HG03565 (cell line): ENCODE results near the gene UBE2G1.
"Not testable (repeated sequence)": the region's sequence is repeated elsewhere in the genome, so short reads cannot be mapped to it uniquely, and the experiment has no call there.

Experiments used
- ATAC-seq: cut with Tn5 transposase; IDR thresholded peaks from one replicate; pipeline ENCODE4 v1.9.1; 2021; ENCODE audit warnings: mild to moderate bottlenecking, moderate library complexity; ENCODE audit not compliant: unreplicated experiment

Gene UBE2G1

DNA sequence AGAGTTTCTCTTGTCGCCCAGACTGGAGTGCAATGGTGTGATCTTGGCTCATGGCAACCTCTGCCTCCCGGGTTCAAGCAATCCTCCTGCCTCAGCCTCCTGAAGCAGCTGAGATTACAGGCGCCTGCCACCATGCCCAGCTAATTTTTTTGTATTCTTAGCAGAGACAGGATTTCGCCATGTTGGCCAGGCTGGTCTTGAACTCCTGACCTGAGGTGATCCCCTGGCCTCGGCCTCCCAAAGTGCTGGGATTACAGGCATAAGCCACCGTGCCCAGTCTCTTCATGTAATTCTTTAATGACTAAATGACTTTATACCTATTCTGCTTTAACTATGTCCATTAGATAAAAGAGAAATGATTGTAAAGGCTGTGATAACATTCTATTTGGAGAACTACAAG, 111.2 kb downstream of the UBE2G1 start:
- ATAC-seq = not testable (repeated sequence)

DNA sequence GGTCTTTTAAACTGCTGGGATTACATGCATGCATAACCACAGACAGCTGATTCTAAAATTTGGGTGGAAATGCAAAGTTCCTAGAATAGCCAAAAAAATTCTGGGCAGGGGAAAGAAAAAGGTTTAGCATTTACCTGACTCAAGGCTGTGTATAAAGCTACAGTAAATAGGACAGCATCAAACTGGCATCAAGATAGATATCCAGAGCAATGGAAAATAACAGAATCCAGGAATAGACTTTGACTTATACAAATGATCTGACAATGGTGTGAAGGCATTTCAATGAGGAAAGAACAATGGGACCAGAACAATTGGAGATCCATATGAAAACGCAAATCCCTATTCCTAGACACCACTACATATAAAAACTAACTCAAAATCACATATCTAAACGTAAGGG, 115.6 kb downstream of the UBE2G1 start:
- ATAC-seq = no peak

DNA sequence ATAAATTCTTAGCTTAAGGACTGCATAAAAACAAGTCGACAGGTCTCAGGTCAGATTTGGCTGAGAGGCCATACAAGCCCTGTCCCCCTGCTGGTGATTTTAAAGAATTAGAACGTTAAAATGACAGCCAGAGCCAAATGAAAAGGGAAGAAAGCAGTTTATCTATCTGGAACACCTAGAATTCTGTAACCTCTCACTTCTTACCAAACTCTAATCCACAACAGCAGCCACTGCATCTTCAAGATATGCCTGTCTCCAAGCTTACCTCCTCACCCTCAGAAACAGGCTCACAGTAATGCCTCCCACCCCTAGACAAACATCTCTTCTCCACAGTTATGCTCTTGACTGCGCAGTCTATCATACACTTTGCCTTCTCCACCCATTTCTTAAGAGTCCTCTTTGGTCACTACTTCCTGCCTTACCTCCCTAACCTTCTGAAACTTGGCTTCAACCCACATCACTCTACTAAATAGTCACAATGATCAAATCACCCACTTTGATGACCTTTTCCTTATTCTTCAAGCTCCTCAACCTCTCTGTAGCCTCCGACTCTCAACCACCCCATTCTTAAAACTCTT, 116.9 kb downstream of the UBE2G1 start:
- no peak for ATAC-seq

DNA sequence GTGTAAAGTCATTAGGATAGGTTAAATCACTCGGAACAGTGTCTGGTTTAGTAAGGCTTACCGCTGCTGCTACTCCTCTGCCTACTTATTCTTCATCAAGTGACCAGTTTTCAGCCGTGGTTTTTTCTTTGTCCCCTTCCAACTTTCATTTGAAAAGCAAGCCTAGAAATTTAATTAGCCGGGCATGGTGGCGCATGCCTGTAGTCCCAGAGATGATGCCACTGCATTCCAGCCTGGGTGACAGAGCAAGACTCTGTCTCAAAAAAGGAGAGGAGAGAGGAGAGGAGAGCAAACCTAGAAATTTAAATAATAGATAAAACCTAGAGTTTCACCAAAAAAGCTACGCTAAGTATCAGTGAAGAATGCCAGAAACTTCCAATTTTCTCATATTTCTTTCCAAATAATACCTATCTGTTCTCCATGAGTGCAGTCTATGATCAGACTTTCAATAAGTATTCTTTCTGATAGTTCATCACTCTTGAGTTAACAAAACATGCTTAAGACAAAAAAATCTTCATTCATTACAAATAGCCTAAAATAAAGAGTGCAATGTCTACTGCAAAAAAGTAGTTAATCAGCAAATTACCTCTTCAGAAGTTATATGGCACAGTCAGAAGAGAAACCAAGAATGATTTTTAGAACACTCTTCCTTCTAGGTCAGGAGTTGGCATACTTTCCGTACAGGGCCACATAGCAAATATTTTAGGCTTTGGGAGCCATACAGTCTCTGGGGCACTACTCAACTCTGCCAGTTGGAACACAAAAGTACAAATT, 117.8 kb downstream of the UBE2G1 start:
- ATAC-seq = no peak

DNA sequence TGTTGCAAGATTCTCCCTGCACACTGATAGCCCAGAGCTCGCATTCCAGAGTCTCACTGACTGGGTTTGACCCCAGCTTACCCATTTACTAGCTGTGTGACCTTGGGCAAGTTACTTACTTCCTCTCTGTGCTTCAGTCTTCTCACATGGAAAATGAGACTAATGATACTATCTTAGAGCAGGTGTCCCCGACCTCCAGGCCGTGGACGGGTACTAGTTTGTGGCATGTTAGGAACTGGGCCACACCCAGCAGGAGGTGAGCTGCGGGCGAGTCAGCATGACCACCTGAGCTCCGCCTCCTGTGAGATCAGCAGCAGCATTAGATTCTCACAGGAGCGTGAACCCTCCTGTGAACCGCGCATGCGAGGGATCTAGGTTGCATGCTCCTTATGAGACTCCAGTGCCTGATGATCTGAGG, 118.5 kb downstream of the UBE2G1 start:
- no peak for ATAC-seq

DNA sequence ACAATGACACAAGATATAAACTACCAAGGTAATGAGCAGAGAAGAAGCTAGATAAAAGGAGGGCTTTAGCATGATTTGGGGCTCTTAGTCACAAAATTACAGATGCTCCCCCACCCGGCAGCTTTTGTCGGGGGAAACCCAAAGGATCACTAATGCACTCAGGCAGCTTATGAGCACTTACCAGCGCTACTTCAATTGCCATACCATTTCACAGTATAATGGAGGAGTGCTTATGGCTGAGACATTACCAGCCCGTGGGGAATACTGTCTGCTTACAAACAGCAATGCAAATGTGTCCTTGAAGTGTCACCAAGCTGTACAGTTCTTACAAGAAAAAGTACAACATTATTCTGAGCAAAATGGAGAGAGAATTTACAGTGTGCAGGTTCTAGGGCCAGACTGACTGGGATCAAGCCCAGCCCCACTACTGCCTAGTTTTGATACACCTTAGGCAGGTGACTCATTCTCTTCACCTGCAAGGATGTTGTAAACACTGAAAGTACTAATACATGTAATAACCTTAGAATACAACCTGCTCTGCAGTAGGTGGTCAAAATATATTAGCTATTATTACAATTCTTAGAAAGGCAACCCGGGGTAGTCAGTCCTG, 119.0 kb downstream of the UBE2G1 start:
- no peak for ATAC-seq

DNA sequence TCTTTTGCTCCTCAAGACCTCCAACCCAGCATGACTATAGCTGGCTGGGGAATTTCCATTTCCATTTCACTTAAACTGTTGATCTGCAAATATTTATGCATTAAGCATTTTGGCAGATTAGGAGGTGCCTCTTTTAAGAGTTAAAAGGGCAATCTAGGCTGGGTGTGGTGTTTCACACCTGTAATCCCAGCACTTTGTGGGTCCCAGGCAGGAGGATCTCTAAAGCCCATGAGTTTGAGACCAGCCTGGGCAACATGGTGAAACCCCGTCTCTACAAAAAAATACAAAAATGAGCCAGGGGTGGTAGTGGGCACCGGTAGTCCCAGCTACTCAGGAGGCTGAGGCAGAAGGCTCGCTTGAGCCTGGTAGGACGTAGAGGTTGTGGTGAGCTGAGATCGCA, 119.8 kb downstream of the UBE2G1 start:
- ATAC-seq = no peak

DNA sequence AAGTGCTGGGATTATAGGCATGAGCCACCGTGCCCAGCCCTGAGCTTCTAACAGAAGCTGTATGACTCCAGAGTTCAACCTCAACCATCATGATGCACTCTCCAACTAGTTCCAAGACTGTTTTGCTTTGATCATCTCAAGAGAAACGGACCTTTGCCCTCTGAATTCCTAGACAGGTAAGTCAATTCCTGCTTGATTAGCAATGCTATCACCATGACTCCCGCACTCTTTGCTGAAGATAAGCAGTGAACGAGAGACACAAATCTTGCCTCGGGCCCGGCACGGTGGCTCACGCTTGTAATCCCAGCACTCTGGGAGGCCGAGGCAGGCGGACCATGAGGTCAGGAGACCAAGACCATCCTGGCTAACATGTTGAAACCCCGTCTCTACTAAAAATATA, 124.9 kb downstream of the UBE2G1 start:
- no peak for ATAC-seq

DNA sequence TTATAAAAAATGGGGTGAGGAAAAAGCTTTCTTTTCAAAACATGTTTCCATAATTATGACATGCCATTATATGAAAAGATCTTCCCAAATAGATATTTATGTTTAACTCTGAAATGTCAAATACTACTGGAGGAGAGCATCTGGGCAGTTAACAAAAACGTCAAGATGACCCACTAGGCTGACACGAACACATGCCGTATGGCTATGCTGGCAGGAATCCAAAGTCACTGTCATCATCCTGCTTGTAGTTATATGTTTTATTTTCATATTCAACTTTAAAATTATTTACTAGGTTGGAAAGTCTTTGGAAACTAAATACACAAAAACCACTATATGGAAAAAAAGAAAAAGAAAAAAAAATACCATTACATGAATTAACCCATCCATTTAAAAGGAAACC, 130.0 kb downstream of the UBE2G1 start:
- no peak for ATAC-seq

DNA sequence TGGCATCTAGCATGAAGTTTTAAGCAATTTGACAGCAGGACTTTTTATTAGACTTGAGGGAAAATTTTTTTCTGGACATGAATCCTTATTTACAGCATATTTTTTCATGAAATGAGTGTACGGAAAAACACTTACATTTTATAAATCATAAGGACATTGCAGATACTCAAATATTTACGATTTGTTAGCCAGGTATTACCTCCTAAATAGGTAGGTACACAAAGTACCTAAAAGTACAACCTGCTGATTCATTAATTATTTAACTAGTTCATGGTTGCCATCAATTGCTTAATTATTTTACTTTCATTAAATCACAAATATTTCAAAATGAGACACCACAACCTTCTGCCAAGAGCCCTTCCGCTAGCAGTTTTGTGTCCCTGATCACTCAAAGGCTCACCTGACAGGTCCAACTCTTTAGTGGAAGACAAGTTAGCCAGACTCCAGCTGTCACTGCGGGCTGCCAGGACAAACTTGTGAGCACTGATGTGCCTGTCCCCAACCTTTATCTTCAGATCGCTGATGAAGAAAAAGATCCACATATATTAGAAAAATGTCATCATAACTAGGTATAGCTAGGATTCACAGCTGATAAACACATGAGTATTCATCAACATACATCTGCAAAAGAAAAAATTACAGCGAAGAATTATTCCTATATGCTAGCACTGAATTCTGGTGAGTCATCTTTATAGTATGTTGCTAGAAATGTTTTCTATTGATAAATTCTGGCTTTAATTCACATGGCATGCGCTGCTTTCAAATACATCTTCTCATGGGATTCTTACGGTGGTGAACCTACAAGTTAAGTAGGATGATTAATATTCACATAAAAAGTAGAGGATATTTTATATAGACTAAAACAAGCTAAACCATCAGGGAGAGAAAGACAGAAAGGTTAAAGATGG, 130.8 kb downstream of the UBE2G1 start:
- no peak for ATAC-seq

DNA sequence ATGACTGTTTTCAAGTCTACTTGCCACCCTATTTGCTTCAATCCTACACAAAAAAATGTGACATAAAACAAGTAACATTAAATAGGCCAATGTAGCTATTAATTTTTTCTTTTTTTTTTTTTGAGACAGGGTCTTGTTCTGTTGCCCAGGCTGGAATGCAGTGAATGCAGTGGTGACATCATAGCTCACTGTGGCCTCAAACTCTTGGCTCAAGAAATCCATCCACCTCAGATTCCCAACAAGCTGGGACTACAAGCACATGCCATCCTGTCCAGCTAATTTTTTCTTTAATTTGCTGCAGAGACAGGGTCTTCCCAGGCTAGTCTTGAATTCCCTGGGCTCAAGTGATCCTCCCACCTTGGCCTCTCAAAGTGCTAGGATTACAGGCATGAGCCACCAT, 132.1 kb downstream of the UBE2G1 start:
- ATAC-seq = no peak

DNA sequence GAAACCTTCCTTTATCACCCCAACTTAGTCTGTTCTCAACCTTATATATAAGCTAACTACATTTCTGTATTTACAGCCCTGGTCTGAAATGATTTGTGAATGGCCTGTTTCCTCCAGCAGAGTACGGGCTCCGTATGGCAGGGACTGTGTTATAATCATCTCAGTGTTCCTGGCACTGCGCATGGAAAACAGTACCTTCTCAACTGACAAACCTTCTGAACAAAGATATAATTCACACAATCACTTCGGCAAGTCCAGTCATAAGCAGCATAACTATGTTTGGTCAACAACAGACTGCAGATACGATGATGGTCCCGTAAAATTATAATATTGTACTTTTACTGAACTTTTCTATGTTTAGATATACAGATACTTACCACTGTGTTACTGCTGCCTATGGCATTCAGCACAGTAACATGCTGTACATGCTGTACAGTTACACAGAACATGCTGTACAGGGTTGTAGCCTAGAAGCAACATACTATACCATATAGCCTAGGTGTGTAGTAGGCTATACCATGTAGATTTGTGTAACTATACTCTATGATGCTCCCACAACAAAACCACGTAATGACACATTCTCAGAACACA, 132.7 kb downstream of the UBE2G1 start:
- no peak for ATAC-seq

DNA sequence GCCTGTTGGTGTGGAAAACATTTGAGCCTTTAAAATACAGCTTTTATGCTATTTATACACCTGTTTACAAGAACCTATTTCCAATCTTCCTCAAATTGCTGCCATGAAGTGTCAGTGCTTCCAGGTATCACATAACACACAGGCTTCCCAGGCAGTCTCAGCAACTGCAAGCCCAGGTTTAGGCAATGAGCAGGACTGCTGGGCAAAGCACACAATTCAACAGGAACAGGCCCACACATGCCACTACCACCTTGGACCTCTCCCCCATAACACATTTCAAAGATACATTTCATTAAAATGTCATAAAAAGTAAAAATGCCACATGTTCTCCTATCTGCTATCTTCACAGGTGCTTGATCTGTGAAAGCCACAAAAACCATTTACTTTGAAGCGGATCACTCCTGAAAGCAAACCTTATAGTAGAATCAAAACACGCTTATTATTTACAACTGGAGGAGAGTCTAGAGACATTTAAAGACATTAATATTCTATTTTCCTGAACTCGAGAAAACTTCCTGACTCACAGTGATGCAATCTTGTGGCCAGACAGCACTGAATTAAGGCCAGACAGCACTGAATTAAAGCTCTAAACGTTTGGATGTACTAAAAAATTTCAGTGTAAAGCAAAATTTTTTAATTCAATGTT, 134.2 kb downstream of the UBE2G1 start:
- no peak for ATAC-seq

DNA sequence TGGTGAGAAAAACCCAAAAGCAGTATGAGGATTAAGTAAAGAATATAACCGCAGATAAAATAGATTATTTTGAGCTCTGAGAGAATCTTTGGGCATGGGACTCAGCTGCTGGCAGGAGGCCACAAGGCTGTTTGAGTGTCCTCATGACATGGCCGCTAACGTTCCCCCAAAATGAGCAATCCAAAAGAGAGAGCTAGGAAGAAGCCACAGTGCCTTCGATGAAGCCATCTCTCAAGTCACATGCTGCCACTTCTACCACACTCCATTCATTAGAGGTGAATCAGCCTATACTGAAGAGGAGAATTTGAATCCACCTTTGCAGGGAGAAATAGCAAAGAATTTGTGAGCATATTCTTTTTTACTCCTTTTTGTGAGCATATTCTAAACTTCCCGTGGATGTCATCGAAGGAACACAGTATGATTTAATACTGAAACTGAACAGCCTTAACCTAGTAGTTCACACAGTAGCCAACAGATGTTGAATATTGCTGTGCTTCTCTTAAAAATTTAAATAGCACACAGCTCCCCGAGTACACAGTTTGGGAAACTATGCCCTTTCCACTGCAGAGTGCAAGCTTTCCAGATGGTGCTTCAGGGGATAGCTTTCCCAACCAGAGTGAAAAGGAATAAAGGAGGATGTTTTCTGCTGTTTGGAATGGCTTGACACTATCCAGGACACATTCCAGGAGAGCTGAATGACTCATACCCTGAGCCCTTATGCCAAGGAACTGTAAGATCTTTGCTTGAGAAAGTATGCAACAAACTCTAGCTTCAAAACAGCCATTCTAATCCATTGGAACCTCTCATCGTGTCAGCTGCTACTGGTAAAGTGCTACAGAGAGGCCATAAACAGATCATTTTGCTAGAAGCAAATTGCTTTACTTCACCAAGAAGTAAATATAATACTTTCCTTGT, 136.6 kb downstream of the UBE2G1 start:
- no peak for ATAC-seq

DNA sequence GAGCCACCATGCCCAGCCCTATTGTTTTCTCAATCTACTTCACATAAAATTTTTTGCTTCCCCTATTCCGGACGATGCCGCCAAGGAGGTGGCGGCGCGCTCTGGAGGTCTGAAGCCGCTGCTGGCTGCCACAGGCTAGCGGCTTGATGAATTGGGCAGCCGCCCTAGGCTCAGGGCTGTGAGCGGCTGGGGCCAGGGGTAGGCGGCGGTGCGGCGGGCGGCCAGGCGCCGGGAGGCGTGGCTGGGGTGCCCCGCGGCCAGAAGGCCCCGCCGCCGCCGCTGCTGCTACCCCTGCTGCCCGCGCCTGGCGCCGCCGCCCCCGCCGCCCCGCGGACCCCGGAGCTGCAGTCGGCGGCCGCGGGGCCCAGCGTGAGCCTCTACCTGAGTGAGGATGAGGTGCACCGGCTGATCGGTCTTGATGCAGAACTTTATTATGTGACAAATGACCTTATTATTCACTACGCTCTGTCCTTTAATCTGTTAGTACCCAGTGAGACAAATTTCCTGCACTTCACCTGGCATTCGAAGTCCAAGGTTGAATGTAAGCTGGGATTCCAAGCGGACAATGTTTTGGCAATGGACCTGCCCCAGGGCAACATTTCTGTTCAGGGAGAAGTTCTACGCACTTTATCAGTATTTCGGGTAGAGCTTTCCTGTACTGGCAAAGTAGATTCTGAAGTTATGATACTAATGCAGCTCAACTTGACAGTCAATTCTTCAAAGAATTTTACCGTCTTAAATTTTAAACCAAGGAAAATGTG, 144.4 kb downstream of the UBE2G1 start:
- ATAC-seq = no peak

DNA sequence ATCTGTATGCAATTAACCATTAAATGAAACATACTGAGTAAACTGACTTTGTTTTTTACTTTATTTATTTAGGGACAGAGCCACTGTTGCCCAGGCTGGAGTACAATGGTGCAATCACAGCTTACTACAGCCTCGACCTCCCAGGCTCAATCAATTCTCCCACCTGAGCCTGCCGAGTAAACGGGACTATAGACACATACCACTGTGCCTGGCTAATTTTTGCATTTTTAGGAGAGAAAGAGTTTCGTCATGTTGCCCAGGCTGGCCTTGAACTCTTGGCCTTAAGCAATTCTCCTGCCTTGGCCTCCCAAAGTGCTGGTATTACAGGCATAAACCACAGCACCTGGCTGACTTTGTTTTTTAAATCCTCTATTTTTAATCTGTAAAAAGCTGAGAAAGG, 145.3 kb downstream of the UBE2G1 start:
- no peak for ATAC-seq

DNA sequence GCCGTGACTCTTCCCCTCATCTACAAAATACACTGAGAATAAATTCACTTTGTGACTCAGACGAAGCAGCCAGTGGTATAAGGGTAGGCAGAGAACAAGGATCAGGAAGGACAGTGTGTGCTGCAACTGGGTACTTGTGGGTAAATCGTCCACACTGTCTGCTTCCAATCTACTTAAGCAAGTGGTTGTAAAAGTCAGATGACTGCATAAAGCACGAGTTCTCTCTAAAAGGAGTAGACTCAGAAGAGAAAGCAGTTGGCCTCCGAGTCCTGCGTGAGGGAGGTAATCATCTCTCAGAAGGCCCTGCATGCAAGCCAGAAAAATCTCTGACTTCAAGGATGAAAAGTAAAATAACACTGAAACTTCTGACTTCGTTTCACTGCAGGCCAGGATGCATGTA, 145.8 kb downstream of the UBE2G1 start:
- ATAC-seq = no peak
